GM12878 (cell line): ENCODE data around the gene PROC. TPM values are rescaled to one million over a fixed set of nuclear protein-coding genes. Genes with fewer than 3 reads are reported as not detected.

Experiments
- BCL3 ChIP-seq: IDR thresholded peaks from 2 replicates; pipeline ENCODE4 v1.6.1; 2011; ENCODE audit warnings: borderline replicate concordance, low read depth, mild to moderate bottlenecking, moderate library complexity, low read length; ENCODE audit not compliant: insufficient read depth, poor library complexity, severe bottlenecking
- BMI1 ChIP-seq: fragments of 450-650 bp; IDR thresholded peaks from 2 replicates; pipeline ENCODE4 v1.6.1; 2016; ENCODE audit warnings: mild to moderate bottlenecking, moderate library complexity, borderline replicate concordance
- CBX3 ChIP-seq: fragments of 200-600 bp; sonication (generic); IDR thresholded peaks from 2 replicates; pipeline ENCODE4 v1.6.1; 2016; ENCODE audit warnings: low read depth, borderline replicate concordance
- CREM ChIP-seq: IDR thresholded peaks from 2 replicates; pipeline ENCODE4 v1.6.1; 2014; ENCODE audit warnings: antibody characterized with exemption, low read depth
- GABPA ChIP-seq: IDR thresholded peaks from 2 replicates; pipeline ENCODE4 v1.6.1; 2014; ENCODE audit warnings: antibody characterized with exemption, low read depth, mild to moderate bottlenecking, inconsistent platforms
- HDAC6 ChIP-seq: fragments of 200-600 bp; sonication (generic); IDR thresholded peaks from one replicate; pipeline ENCODE4 v1.8.0; 2017; ENCODE audit warnings: antibody characterized with exemption; ENCODE audit not compliant: unreplicated experiment
- IKZF1 ChIP-seq: fragments of 450-650 bp; conservative IDR thresholded peaks from 2 replicates; pipeline ENCODE4 v1.6.1; 2017; ENCODE audit warnings: antibody characterized with exemption, mild to moderate bottlenecking
- MLLT1 ChIP-seq: fragments of 450-650 bp; IDR thresholded peaks from 2 replicates; pipeline ENCODE4 v1.6.1; 2016; ENCODE audit warnings: mild to moderate bottlenecking
- MTA3 ChIP-seq: IDR thresholded peaks from 2 replicates; pipeline ENCODE4 v1.6.1; 2012; ENCODE audit warnings: low read length, inconsistent platforms, borderline replicate concordance
- NFIC ChIP-seq: IDR thresholded peaks from 2 replicates; pipeline ENCODE4 v1.6.1; 2012; ENCODE audit warnings: low read depth, mild to moderate bottlenecking, inconsistent platforms, low read length, moderate library complexity
- NFYB ChIP-seq: IDR thresholded peaks from 2 replicates; pipeline ENCODE4 v1.6.1; 2011; ENCODE audit warnings: low read depth, mild to moderate bottlenecking, low read length, improper control_type of control experiment, moderate library complexity; ENCODE audit not compliant: insufficient read depth
- REST ChIP-seq: IDR thresholded peaks from 2 replicates; pipeline ENCODE4 v1.6.1; 2012; ENCODE audit warnings: mild to moderate bottlenecking, low read depth, low read length
- SIX5 ChIP-seq: IDR thresholded peaks from 2 replicates; pipeline ENCODE4 v1.6.1; 2011; ENCODE audit warnings: mild to moderate bottlenecking, low read depth, low read length, moderate library complexity; ENCODE audit not compliant: severe bottlenecking
- SPI1 ChIP-seq: IDR thresholded peaks from 2 replicates; pipeline ENCODE4 v1.6.1; 2011; ENCODE audit warnings: low read depth, mild to moderate bottlenecking, low read length, moderate library complexity, borderline replicate concordance; ENCODE audit not compliant: insufficient read depth
- SUPT20H ChIP-seq: IDR thresholded peaks from 2 replicates; pipeline ENCODE4 v1.6.1; 2011; ENCODE audit warnings: low read depth, mild to moderate bottlenecking, low read length, moderate library complexity, borderline replicate concordance; ENCODE audit not compliant: control insufficient read depth
- TAF1 ChIP-seq: IDR thresholded peaks from 2 replicates; pipeline ENCODE4 v1.6.1; 2011; ENCODE audit warnings: mild to moderate bottlenecking, low read depth, low read length, borderline replicate concordance
- ZBTB11 ChIP-seq: fragments of 450-650 bp; formaldehyde crosslinking; IDR thresholded peaks from 2 replicates; pipeline ENCODE4 v1.5.0; 2022; ENCODE audit warnings: mild to moderate bottlenecking, missing genetic modification characterization
- ZNF217 ChIP-seq: fragments of 450-650 bp; IDR thresholded peaks from 2 replicates; pipeline ENCODE4 v1.6.1; 2017; ENCODE audit warnings: antibody characterized with exemption, mild to moderate bottlenecking
- ZNF384 ChIP-seq: IDR thresholded peaks from 2 replicates; pipeline ENCODE4 v1.6.1; 2012; ENCODE audit warnings: low read depth, mild to moderate bottlenecking, low read length, improper control_type of control experiment, borderline replicate concordance
- polyA plus RNA-seq, 11 experiments: library from polyadenylated mRNA; depleted of rRNA in 4 of 11; unstranded in 6 of 11; stranded (reverse) in 5 of 11; fragments of >200 nt; fragmentation: Nextera tagmentation in 4 of 11; fragmentation: Illumina TruSeq in 1 of 11; extraction: Ambion mirVana in 4 of 11; extraction: Trizol in 1 of 11; gene quantifications; 1 replicate in 1 of 11; 2 replicates in 10 of 11; pipeline versions ENCODE4 v1.2.1 to v1.2.3, GENCODE V29; 2011 to 2016; ENCODE audit warnings: inconsistent platforms in 2 of 11, missing spikeins in 2 of 11, low read depth in 1 of 11
- total RNA-seq, 4 experiments: library from RNA; depleted of rRNA in 3 of 4; stranded (reverse); fragments of >200 nt in 3 of 4; fragmentation: Illumina TruSeq in 1 of 4; extraction: Trizol in 1 of 4; gene quantifications; 2 replicates each; pipeline versions ENCODE4 v1.2.1 to v1.2.3, GENCODE V29; 2013 to 2021

PROC gene
- total and polyA plus RNA-seq, 10 of the 15 experiments (the other 5 are each of a cell fraction or from before 2014, with no cell fraction given): not detected

- TF ChIP-seq MLLT1 (no peak), MTA3 (no peak), TAF1 (no peak), REST (no peak), ZNF384 (no peak), NFYB (no peak), CREM (peak; percentile 63), SUPT20H (no peak), NFIC (peak; percentile 75), SPI1 (no peak), ZNF217 (no peak), BMI1 (no peak), IKZF1 (peak; percentile 39; the same call in 1 of the 2 replicates), BCL3 (no peak), HDAC6 (no peak), GABPA (no peak), SIX5 (no peak), ZBTB11 (no peak), CBX3 (no peak)
Observed at GRCh38 chr2:127410871-127411652, 7.2 kb upstream of the PROC start (continued).
